Measurements from ENCODE around the gene RCAN1.
"Not testable (repeated sequence)": the region's sequence is repeated elsewhere in the genome, so short reads cannot be mapped to it uniquely, and the experiment has no call there.

The RCAN1 gene

DNA sequence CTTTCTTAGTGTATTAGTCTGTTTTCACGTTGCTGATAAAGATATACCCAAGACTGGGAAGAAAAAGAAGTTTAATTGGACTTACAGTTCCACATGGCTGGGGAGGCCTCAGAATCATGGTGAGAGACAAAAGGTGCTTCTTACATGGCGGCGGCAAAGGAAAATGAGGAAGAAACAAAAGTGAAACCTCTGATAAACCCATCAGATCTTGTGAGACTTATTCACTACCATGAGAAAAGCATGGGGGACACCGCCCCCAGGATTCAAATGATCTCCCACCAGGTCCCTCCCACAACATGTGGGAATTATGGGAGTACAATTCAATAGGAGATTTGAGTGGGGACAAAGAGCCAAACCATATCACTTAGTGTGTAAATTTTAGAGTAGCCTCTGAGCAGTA lies 46.1 kb downstream of the RCAN1 start:
- DNase-seq: not testable (repeated sequence)

DNA sequence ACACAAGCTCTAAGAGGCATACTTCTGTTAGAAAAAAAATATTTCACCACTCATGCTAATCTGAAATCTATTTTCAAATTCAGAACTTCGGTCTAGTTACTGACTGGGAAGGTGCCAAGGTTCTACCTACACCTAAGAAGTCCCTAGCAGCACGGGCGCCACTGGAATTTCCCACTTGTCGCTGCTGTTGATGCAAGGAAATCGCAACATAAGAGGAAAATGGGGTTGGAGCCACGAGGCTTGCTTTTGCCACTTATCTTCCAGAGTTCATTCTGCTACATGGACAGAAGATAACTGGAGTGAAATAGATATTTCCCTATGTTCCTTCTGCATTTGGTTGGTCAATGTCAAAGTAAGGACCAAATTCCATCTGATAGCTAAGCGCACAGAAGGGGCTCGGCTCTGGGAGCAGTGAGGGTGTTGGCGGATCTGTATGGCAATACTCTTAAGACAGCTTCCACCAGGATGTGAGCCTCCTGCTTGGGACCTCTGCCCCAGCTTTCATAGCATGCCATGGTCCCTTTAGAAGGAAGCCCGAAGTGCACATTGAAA lies 47.2 kb downstream of the RCAN1 start:
- no peak for DNase-seq

DNA sequence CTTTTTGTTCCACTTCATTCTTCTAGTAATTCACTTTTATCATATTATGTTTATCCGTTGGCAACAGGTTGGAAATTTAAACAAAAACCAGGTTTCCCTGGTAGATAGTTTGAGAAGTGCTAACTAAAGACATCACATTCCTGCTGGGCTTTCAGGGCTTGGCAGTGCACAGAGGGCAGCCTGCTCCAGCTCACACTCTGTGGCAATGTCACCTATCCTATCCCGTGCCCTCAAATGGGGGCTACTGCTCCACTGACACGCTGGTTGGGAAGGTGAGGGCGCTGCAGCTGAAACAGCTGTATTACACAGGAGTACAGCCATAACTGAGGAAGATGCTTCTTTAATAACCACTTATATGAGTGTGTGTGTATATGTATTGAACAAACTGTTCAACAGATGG lies 49.7 kb downstream of the RCAN1 start:
- no peak for DNase-seq

DNA sequence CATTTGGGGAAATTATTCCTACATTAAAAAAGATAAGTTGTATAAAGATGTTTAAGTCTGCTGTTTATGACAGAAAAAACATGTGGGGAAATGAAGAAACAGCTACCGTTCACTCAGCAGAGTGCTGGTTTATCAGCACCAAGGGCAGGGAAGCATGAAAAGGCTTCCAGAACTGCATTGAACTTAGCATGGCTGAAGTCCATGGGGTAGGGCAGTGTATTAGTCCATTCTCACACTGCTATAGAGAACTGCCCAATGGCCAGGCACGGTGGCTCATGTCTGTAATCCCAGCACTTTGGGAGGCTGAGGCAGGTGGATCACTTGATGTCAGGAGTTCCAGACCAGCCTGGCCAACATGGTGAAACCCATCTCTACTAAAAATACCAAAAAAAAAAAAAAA lies 51.5 kb downstream of the RCAN1 start:
- not testable (repeated sequence) for DNase-seq

DNA sequence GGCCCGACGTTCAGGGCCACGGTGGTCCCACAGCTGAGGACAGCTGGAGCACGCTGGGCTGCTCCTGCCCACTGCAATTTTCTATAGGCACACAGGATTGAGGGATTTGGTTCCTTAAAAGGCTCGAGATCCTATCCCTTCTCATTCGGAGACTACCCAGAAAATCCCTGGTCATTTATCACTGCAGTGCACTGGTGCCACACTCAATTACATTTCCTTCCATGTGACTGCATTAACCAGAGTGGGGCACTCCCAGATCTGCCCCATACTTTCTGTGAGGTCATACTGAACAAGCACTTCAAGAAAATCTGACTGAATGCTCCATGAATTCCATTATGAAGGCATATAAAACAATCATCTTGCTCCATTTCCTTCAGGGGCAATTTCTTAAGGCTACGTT lies 53.1 kb downstream of the RCAN1 start:
- DNase-seq: no peak

DNA sequence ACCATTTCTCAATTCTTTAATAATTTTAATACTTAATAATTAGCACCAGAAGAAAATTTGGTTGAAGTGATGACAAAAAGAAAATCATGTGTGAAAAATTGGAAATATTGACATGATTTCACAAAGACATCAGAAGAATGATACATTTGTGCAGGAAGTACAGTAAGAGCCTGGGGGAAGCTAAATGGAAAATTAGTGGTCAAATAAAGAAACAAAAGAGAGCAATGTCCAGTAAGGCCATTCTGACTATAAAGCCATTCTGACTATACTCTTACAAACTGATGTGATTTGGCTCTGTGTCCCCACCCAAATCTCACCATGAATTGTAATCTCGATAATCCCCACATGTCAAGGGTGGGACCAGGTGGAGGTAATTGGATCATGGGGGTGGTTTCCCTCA lies 54.3 kb downstream of the RCAN1 start:
- DNase-seq: no peak

DNA sequence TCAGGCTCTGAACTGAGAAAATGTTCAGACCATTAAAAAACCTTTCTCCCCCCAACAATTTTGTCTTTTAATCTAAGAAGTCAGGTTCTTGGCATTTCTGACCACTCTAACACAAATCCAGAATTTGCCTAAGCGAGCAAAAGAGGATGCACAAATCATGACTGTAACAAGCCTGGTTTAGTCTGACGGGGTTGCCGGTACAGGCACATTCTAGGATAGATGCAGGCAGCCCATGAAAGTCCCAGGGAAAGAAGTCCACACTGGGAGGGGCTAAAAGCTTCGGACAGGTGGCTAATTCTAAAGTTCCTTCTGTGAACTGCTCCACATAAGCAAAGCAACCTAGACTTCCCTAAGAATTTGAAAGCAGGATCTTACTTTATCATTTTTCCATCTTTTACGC lies 54.9 kb downstream of the RCAN1 start:
- DNase-seq: no peak

DNA sequence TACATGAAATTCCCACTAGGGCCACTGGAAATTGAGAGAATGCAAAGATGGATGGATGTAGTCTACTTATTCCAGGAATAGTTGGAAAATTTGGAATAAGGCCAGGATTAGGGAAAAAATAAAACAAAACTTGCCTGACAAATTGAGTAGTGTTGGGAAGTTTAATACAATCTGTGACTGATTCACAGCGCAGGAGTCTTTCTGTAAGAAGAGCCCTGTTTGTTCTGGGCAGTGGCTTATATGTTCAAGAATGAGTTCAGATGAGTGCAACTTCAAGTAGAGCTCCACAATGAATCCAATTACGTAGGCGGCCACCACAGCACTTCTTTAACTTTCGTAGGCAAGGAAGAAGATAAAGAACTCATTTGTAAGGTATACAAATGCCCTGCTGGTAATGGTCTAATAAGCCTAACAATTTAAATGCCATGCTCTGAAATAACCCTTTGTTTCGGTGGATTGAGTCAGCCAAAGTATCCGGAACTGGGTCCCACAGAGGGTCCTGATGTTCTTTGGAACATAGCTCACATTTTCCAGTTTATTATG lies 55.8 kb downstream of the RCAN1 start:
- DNase-seq: no peak

DNA sequence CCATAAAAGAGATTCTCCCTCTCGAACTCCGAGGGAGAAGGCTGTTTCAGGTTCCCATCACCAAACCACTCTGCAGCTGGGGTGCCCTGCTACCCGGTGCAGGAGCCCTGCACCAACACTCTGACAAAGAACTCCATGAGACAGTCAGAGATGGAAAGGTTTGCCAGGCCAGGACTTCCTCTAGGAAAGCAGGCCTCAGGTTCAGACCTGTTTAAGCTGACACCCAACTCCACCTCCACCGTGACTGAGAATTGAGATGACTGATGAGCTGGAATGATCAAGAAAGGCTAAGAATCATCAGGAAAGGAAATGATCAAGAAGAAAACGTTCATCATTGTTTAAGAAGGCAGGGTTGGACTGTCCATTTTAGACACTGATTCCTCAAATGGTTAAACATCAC lies 56.7 kb downstream of the RCAN1 start:
- DNase-seq: no peak

DNA sequence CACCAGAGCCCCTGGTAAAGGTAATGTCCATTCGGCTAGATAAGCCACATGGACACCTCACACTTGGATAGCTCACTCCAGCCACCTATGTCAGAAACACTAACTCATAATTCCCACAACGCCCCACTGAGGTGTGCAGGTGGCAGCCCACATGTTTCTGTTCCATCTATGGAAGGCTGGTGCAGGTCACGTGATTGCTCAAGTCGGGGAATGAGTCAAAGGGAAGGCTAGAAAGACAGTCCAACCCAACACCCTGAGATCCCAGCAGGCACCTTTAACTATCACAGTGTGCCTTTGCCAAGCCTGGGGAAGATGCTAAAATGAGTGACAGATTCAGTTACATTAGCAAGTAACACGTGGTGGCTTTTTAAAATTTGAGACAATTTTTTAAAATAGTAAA lies 57.7 kb downstream of the RCAN1 start:
- no peak for DNase-seq

DNA sequence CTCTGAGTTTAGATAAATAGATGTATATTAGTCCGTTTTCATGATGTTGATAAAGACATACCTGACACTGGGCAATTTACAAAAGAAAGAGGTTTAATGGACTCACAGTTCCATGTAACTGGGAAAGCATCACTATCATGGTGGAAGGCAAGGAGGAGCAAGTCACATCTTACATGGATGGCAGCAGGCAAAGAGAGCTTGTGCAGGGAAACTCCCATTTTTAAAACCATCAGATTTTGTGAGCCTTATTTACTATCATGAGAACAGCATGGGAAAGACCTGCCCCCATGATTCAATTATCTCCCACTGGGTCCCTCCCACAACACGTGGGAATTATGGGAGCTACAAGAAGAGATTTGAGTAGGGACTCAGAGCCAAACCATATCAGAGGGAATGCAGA lies 60.2 kb downstream of the RCAN1 start:
- not testable (repeated sequence) for DNase-seq

DNA sequence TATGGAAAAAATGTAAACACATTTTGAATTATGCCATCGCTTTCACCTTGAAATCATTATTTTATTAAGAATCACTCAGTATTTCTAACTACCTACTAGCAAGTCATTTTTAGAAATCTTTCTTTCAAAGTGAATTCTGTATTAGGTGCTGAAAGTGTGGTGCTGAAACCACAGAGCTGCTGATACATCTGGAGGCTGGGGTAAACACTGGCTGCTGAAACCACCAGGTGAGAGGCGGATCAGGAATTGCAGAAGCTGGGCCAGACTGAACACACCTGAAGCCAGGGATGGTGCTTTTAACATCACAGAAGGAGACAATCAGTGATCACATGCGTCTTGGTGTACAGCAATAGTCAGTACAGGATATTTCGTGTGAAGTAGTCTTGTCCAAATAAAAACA lies 60.7 kb downstream of the RCAN1 start:
- no peak for DNase-seq

DNA sequence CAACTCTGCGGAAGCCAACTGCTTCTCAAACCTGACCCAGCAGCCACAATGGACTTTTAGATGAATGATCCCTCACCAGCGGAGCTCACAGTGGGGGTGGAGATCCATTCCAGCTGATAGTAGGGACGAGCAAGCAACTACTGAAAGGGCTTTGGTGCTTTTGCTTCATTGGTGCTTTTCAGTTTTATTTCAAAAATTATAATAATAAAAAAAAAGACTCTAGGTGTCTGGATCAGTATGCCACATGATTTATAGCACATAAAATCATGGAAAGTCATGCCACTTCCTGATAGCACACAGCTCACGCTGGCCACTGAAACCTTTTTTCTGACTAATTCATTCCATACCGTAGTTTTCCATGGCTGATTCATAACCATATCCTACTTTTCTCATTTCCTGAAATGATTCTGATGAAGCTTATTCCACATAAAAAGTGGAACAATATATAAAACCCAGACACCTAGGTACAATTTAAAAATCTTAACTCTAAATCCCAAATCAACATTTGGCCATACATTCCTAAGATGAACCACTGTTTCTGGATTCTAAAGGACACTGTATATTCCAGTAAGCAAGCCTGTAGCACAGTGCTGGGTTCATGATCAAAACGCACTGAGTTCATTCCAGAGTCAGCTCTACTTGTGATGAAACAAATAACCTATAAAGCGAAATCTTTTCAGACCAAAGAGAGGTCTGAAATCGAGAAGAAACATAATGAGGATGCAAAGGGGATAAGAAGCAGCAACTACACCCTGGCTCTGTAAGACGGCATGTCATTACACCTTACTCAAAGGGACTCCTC lies 61.6 kb downstream of the RCAN1 start:
- DNase-seq: no peak

DNA sequence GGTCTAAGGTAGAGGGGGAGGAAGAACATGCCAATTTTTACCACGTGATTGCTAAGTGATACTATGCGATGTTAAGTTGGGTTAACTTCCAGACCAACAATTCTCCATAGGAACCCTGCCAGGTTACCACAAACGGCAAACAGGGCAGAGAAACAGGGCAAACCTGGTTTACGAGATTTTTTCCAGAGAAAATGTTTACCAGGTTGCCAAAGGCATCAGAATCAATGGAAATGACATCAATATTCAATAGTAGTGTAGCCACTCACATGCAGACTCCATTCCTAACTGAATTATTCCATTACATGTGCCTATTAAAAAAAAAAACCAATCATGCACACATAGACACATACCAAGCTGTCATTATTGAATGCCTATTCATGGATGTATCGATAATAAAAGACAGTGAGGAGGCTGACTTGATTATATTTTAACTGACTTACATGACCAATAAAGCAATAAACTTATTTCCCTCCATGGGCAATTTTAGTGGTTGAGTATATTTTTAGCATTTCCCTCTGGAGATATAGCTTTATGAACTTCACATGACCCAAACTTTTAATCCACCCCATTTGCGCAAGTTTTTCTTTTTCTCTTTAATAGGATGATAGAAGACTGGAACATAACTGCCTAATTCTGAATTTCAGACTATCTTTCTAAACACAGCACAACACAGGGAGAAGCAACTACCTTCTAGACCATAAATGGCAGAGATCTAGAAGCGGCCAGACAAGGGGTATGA lies 62.4 kb downstream of the RCAN1 start:
- DNase-seq: no peak

DNA sequence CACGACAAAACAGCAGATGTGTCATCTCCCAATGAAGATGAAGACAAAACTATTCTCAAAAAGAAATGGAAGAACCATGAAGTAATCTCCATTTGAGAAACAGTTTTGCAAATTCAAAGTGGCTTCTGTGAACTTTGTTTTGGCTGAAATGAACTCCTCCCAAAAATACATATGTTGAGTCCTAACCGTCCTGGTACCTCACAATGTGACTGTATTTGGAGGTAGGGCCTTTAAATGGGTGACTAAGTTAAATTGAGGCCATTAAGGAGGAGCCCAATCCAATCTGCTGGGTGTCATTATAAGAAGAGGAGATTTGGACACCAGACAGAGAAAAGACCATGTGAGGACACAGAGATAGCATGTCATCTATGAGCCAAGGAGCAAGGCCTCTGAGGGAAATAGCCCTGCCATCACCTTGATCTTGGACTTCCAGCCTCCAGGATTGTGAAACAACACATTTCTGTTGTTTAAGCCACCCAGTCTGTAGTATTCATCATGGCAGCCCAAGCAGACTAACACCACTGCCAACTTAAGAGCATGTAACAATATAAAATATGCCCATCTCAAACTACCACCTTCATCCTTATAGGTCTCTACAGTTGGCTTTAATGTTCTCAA lies 64.6 kb downstream of the RCAN1 start:
- DNase-seq: no peak

DNA sequence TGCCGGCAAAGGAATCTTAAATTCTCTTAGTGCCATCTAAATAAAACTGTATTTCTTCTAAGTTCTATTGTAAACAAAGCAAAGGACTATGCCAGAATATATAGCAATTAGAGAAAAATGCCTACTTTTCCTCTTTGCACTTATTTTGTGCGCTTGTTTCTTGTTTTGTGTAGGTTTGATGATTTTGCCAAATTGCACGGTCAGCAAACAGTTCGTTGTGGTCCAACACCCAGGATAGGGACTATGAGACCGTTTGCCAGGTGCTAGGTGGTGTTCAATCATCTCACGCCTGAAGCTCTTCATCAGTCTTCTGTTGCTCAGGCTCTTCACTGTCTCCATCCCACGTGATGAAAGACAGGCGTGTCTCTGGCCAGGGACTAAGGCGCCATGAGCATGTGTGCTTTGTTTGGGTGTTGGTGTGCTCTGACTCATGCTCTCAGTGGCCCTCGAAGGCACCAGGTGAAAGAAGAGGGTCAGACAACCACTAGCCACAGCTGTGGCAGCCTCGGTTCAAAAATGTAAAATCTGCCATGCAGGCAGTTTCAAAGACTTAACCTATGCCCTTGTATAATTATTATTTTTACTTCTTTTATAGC lies 66.0 kb downstream of the RCAN1 start:
- DNase-seq: no peak

DNA sequence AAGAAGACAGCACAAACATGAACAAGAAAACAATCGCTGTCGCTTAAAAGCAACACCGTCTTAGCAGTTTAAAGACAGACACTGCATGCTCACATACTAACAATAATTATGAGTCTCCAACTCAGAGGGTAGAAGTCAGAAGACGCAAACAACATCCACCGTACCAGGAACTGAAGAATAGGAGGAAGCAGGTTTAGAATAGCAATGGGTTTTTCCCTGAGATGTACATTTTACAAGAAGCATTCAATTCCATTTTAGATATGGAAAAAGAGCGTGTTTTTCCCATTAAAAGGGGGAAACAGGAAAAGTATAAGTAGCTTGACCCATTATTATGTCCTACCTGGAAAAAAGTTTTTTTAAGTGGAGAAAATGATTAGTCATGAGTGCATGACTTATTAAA lies 68.4 kb downstream of the RCAN1 start:
- DNase-seq: no peak

DNA sequence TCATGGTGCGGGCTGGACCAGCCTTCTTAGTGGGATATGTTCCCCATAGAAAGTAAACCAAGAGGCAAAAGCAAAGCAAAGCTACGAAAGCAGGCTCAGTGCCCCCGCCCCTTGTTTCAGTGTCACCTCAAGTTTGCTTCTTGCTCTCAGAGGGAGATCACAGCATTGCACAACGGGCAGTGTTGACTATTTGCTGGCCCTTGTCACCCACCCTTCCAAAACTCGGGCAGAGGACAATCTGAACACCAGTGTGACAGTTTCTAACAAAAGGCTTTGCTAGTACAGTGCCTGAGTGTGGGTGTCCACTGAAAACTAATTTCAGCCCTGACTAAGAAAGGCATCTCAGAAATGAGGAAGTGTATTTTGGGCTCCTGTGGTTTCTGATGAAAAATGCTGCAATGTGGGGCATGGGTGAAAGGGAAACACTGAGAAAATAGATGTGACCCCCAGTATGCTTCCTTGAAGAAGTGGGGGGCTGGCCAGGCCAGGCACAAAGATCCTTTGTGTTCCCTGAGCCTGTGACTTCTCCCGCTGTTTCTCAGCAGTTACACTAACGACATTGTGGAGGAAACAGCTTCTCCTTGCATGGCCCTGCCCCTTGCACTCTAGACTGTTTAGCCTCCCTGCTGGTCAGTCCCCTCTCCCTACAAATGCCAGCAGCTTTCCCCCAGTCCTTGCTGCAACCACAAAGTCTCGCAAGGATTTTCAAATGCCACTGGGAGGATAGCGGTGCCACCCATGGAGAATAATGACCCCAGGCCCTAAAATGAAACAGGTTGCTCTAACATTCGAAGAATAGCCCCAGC lies 69.6 kb downstream of the RCAN1 start:
- no peak for DNase-seq

DNA sequence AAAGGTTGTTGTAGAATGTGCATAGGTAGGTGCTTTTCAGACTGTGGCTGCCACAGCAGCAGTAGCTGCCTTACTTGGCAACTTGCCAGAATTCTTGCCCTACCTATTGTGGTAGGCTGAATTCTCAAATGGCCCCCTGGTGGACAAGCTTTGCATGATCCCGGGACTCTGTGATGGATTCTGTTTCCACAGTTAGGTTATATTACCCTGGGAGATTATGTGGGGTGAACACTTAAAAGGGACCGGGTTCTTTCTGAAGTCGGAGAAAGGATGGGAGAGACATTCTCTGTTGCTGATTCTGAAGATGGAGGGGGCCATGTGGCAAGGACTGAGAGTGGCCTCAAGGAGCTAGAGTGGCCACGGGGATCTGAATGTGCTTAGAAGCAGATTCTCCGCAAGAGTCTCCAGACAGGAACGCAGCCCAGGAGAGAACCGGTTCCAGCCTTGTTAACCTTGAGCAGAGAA lies 70.8 kb downstream of the RCAN1 start:
- peak; percentile 39 for DNase-seq

DNA sequence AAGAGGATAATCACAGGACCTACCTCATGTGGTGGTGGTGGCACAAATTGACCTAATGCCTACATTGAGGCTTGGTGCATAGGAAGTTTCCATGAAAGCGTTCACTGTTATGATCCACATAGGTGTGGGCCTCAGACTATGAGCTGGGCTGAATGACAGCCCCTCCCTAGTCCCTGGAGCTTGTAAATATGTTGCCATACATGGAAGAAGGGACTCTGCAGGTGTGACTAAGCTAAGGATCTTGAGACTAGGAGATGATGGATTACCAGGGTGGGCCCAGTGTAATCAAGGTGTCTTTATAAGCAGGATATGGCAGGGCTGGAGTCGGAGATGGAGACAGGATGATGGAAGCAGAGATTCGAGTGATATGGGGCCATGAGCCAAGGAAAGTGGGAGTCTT lies 71.9 kb downstream of the RCAN1 start:
- DNase-seq: no peak

DNA sequence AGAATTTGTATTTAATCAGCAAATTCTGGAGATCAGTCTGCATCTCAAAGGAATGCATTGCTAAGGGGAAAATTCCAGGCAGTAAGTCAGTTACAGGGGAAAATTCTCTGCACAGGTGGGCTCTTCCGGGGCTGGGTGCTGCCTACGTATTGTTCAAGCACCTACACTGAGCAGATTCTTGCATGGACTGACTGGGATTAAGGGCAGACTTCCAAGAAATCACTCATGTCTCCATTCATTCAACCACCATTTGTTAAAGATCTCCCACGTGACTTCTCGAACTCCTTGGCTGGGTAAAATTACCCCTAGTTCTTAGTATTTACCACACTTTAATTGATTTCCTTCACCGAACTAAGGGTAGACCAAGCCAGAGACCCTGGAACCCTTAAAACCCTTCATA lies 74.7 kb downstream of the RCAN1 start:
- no peak for DNase-seq

DNA sequence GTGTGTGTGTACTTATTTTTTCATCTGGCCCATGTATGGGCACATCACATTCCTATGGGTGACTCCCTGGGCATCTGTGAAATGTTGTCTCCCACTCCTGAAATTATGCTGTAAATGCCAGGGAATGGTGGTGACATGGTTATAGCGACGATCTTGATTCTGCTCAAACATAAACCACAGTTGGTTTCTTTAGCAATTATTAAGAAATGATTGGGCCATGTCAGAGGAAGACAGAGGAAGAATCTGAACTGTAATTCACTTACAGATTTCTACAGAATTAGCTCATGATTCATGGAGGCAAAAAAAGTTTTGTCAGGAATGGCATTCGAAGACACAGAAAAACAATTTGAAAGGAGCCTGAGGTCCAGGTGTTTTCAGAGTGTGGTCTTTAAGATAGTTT lies 77.1 kb downstream of the RCAN1 start:
- DNase-seq: no peak

Measured in CD4-positive, alpha-beta T cell treated with Interleukin-6 for 4 hours (primary cell).